Sigmoid colon (tissue), 4 donors: ENCODE results near the gene CYGB.

Experiments
- CTCF ChIP-seq, 4 experiments: fragments of 450-650 bp in 3 of 4; fragments of 200-600 bp in 1 of 4; IDR thresholded peaks; one replicate each; pipeline ENCODE4 v1.5.1; 2016 to 2019; ENCODE audit warnings: antibody characterized with exemption in 4 of 4, mild to moderate bottlenecking in 3 of 4, moderate library complexity in 2 of 4
- EP300 ChIP-seq, 4 donors: sonication (generic); formaldehyde crosslinking; IDR thresholded peaks; one replicate each; pipeline ENCODE4 v1.6.1; 2017; ENCODE audit warnings: antibody characterized with exemption in 4 of 4
- POLR2A ChIP-seq, 2 donors: fragments of 450-650 bp; IDR thresholded peaks; one replicate each; pipeline ENCODE4 v1.6.1; 2016; ENCODE audit warnings: antibody characterized with exemption in 2 of 2, mild to moderate bottlenecking in 2 of 2, moderate library complexity in 2 of 2
- POLR2AphosphoS5 ChIP-seq, 4 donors: sonication (generic); formaldehyde crosslinking; IDR thresholded peaks; one replicate each; pipeline ENCODE4 v1.6.1; 2017; ENCODE audit warnings: antibody characterized with exemption in 4 of 4

DNA sequence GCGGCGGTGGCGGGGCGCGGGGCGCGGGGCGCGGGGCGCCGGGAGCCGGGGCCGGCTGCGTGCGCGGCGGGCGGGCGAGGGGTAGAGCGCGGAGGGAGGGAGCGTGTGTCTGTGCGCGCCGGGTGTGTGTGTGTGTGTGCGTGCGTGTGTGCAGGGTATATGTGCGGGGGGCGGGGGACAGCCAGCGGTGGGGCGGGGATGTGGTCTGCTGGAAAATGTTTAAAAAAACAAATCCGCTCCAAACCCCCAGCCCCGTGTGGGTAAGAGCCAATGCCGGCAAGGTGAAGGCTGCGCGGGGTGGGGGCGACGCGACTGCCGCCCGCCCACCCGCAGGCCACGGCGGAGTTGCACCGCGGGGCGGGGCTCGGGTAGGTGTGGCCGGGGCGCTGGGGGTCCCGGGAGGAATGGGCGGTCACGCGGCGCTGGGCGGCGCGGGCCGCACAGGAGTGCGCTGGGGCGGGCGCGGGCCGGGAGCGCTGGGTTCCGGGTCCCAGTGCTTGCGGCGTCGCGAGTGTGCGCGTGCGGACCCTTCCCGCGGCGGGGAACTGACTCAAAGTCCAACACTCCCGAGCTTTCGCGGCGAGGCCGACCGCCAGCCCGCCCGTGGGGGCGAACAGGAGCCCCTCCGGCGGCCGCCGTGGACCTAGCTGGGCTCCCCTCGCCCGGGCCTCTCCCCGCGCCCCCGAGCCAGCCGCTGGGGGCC lies at the start of gene CYGB:
- TF ChIP-seq POLR2AphosphoS5 (IDR thresholded peaks at IDR 0.05) (no peak), CTCF (IDR thresholded peaks at IDR 0.05) (no peak), POLR2A (IDR thresholded peaks at IDR 0.05) (no peak), EP300 (IDR thresholded peaks at IDR 0.05) (no peak)
